Thymus (tissue), 14 donors: ENCODE data around the gene OR6K3. TPM values are rescaled to one million over a fixed set of nuclear protein-coding genes. Genes with fewer than 3 reads are reported as not detected.

Source experiments
- DNase-seq, 9 donors: peaks; one replicate each; pipeline ENCODE4 v3.0.0-alpha.2; 2013; ENCODE audit warnings: low spot score in 9 of 9, low read depth in 6 of 9, missing footprints in 1 of 9
- H3K27ac ChIP-seq, 2 donors: one replicate each; pipeline ENCODE4 v1.5.1; 2013; ENCODE audit warnings: control low read depth in 1 of 2, low read depth in 1 of 2, low read length in 1 of 2, mild to moderate bottlenecking in 1 of 2, moderate library complexity in 1 of 2
- H3K27me3 ChIP-seq, 2 donors: one replicate each; pipeline ENCODE4 v1.5.1; 2013; ENCODE audit warnings: low read length in 1 of 2; ENCODE audit not compliant: control insufficient read depth in 2 of 2, insufficient read depth in 1 of 2
- H3K36me3 ChIP-seq, 2 donors: one replicate each; pipeline ENCODE4 v1.5.1; 2013; ENCODE audit warnings: low read length in 1 of 2, mild to moderate bottlenecking in 1 of 2, moderate library complexity in 1 of 2; ENCODE audit not compliant: control insufficient read depth in 2 of 2, insufficient read depth in 2 of 2
- H3K4me1 ChIP-seq, 2 donors: one replicate each; pipeline ENCODE4 v1.5.1; 2013; ENCODE audit warnings: low read length in 2 of 2; ENCODE audit not compliant: control insufficient read depth in 2 of 2, insufficient read depth in 2 of 2
- H3K4me3 ChIP-seq, 2 donors: one replicate each; pipeline ENCODE4 v1.5.1; 2013; ENCODE audit warnings: low read length in 2 of 2, control low read depth in 1 of 2, mild to moderate bottlenecking in 1 of 2
- H3K9me3 ChIP-seq, 2 donors: one replicate each; pipeline ENCODE4 v1.5.1; 2013; ENCODE audit warnings: low read length in 1 of 2, mild to moderate bottlenecking in 1 of 2; ENCODE audit not compliant: control insufficient read depth in 2 of 2, insufficient read depth in 1 of 2
- WGBS: extraction: QIAGEN DNeasy Blood & Tissue Kit; methylation state at CpG from one replicate; pipeline ENCODE4 v1.1.7; 2013; 5-methylcytosine and 5-hydroxymethylcytosine counted together
- long read RNA-seq, 10 donors: transcript quantifications; one replicate each; lab custom pipeline, GENCODE V29; 2026
- polyA plus RNA-seq: library from polyadenylated mRNA; stranded (reverse); fragments of 200-250 nt; gene quantifications from one replicate; pipeline ENCODE4 v1.2.3, GENCODE V29; 2013
- total RNA-seq: library from RNA; stranded (reverse); fragments of 120-200 nt; gene quantifications from one replicate; pipeline ENCODE4 v1.2.4, GENCODE V29; 2013
- donor health status: healthy.

Gene OR6K3
- not detected for total RNA-seq
- not detected for polyA plus RNA-seq
- long read RNA-seq, donor 1: 0 reads
- long read RNA-seq, donor 2: 0 reads
- long read RNA-seq, donor 3: 0 reads
- long read RNA-seq, donor 4: 0 reads
- long read RNA-seq, donor 5: 0 reads
- long read RNA-seq, donor 6: 0 reads
- long read RNA-seq, donor 7: 0 reads
- long read RNA-seq, donor 8: 0 reads
- long read RNA-seq, donor 9: 0 reads
- long read RNA-seq, donor 10: 0 reads

GRCh38 chr1:158720620-158721019 lies at the start of gene OR6K3:
TSS of gene OR6K3 (minus strand) at chr1:158720720. CDS start at chr1:158718115, 2,605 bp downstream.
- H3K4me3 ChIP-seq: no peak within 1 kb of the TSS
- no peaks in the 10 kb centered on the region for H3K4me1 ChIP-seq
- no peak for DNase-seq
- H3K27me3 ChIP-seq: no peaks in the 10 kb centered on the region
- no peaks in the 10 kb centered on the region for H3K9me3 ChIP-seq
- H3K36me3 ChIP-seq: no peaks in the 10 kb centered on the region
- H3K27ac ChIP-seq: no peak within 1 kb of the TSS
- 98% methylated on average over 2 of the region's 2 CpGs for WGBS

GRCh38 chr1:158754420-158754819 lies 33.9 kb upstream of the OR6K3 start, which contains the start of gene OR6K6:
TSS of gene OR6K6 (plus strand) at chr1:158754720. CDS start at chr1:158754888, 168 bp downstream.
- 94% methylated on average over 2 of the region's 2 CpGs for WGBS
- H3K4me1 ChIP-seq: no peaks in the 10 kb centered on the region
- DNase-seq: no peak
- H3K4me3 ChIP-seq: no peak within 1 kb of the TSS
- H3K27ac ChIP-seq: no peak within 1 kb of the TSS
- H3K27me3 ChIP-seq: no peaks in the 10 kb centered on the region
- H3K9me3 ChIP-seq: no peaks in the 10 kb centered on the region
- no peaks in the 10 kb centered on the region for H3K36me3 ChIP-seq

- WGBS: 93% methylated on average over 9 of the region's 9 CpGs
- Histone ChIP-seq H3K27ac (no peak overlapping the region), H3K4me3 (no peak overlapping the region), H3K36me3 (no peaks in the 10 kb centered on the region), H3K4me1 (no peaks in the 10 kb centered on the region), H3K9me3 (no peaks in the 10 kb centered on the region), H3K27me3 (no peaks in the 10 kb centered on the region)
- no peak for DNase-seq
Measured at GRCh38 chr1:158752155-158752712, 31.7 kb upstream of the OR6K3 start.

GRCh38 chr1:158735848-158736247 lies 15.3 kb upstream of the OR6K3 start:
- H3K4me1 ChIP-seq: no peaks in the 10 kb centered on the region
- no peaks in the 10 kb centered on the region for H3K36me3 ChIP-seq
- no peak for DNase-seq
- H3K9me3 ChIP-seq: no peaks in the 10 kb centered on the region
- H3K27ac ChIP-seq: no peak overlapping the region
- H3K27me3 ChIP-seq: no peaks in the 10 kb centered on the region
- H3K4me3 ChIP-seq: no peak overlapping the region

GRCh38 chr1:158732524-158732923 lies 12.0 kb upstream of the OR6K3 start:
- DNase-seq: no peak
- H3K4me1 ChIP-seq: no peaks in the 10 kb centered on the region
- 95% methylated on average over 2 of the region's 2 CpGs for WGBS

GRCh38 chr1:158731707-158732106 lies 11.2 kb upstream of the OR6K3 start:
- Histone ChIP-seq H3K27ac (no peak overlapping the region), H3K36me3 (no peaks in the 10 kb centered on the region), H3K27me3 (no peaks in the 10 kb centered on the region), H3K4me1 (no peaks in the 10 kb centered on the region), H3K4me3 (no peak overlapping the region), H3K9me3 (no peaks in the 10 kb centered on the region)
- WGBS: 95% methylated on average over 4 of the region's 4 CpGs
- no peak for DNase-seq

More at GRCh38 chr1:158732524-158732923, 12.0 kb upstream of the OR6K3 start:
- Histone ChIP-seq H3K27me3 (no peaks in the 10 kb centered on the region), H3K9me3 (no peaks in the 10 kb centered on the region), H3K27ac (no peak overlapping the region), H3K4me3 (no peak overlapping the region), H3K36me3 (no peaks in the 10 kb centered on the region)

- Histone ChIP-seq H3K36me3 (no peaks in the 10 kb centered on the region), H3K4me3 (no peak overlapping the region), H3K4me1 (no peaks in the 10 kb centered on the region), H3K9me3 (no peaks in the 10 kb centered on the region), H3K27me3 (no peaks in the 10 kb centered on the region), H3K27ac (no peak overlapping the region)
- 90% methylated on average over 4 of the region's 4 CpGs for WGBS
- DNase-seq: no peak
Measured at GRCh38 chr1:158730453-158730852, 9.9 kb upstream of the OR6K3 start.

GRCh38 chr1:158728510-158729225 lies 8.1 kb upstream of the OR6K3 start:
- no peak for DNase-seq
- 78% methylated on average over 3 of the region's 3 CpGs for WGBS

GRCh38 chr1:158724442-158724841 lies 3.9 kb upstream of the OR6K3 start:
- H3K9me3 ChIP-seq: no peaks in the 10 kb centered on the region
- H3K36me3 ChIP-seq: no peaks in the 10 kb centered on the region
- no peak for DNase-seq
- WGBS: 98% methylated on average over 5 of the region's 5 CpGs
- H3K27ac ChIP-seq: no peak overlapping the region
- H3K4me1 ChIP-seq: no peaks in the 10 kb centered on the region
- H3K27me3 ChIP-seq: no peaks in the 10 kb centered on the region
- no peak overlapping the region for H3K4me3 ChIP-seq

More at GRCh38 chr1:158728510-158729225, 8.1 kb upstream of the OR6K3 start:
- no peaks in the 10 kb centered on the region for H3K9me3 ChIP-seq
- H3K27ac ChIP-seq: no peak overlapping the region
- no peak overlapping the region for H3K4me3 ChIP-seq
- H3K27me3 ChIP-seq: no peaks in the 10 kb centered on the region
- H3K4me1 ChIP-seq: no peaks in the 10 kb centered on the region
- H3K36me3 ChIP-seq: no peaks in the 10 kb centered on the region
